ENCODE results near the gene IBA57.
A peak's percentile ranks its signal among the peaks of the same experiment; 100 is the strongest.
"Not testable (repeated sequence)": the region's sequence is repeated elsewhere in the genome, so short reads cannot be mapped to it uniquely, and the experiment has no call there.

The IBA57 gene

GRCh38 chr1:228172591-228173527 is 7.3 kb downstream of the IBA57 start:
- DNase-seq (ENCODE audit: low spot score) = no peak

- peak; percentile 24 for DNase-seq (ENCODE audit: low spot score)
Measured at GRCh38 chr1:228173528-228174481, 8.2 kb downstream of the IBA57 start.

- DNase-seq (ENCODE audit: low spot score) = peak; percentile 27
Measured at GRCh38 chr1:228174482-228175315, 9.1 kb downstream of the IBA57 start.

GRCh38 chr1:228175316-228176023 is 9.9 kb downstream of the IBA57 start:
- no peak for DNase-seq (ENCODE audit: low spot score)

- DNase-seq (ENCODE audit: low spot score) = no peak
Measured at GRCh38 chr1:228176024-228176395, 10.4 kb downstream of the IBA57 start.

- no peak for DNase-seq (ENCODE audit: low spot score)
Measured at GRCh38 chr1:228176461-228177182, 11.0 kb downstream of the IBA57 start.

GRCh38 chr1:228177183-228177475 is 11.5 kb downstream of the IBA57 start:
- no peak for DNase-seq (ENCODE audit: low spot score)

GRCh38 chr1:228177721-228178710 is 12.4 kb downstream of the IBA57 start:
- DNase-seq (ENCODE audit: low spot score) = no peak

- DNase-seq (ENCODE audit: low spot score) = no peak
Measured at GRCh38 chr1:228178737-228179684, 13.4 kb downstream of the IBA57 start.

- no peak for DNase-seq (ENCODE audit: low spot score)
Measured at GRCh38 chr1:228180271-228180958, 14.8 kb downstream of the IBA57 start.

- no peak for DNase-seq (ENCODE audit: low spot score)
Measured at GRCh38 chr1:228180959-228181644, 15.5 kb downstream of the IBA57 start.

- DNase-seq (ENCODE audit: low spot score) = no peak
Measured at GRCh38 chr1:228181645-228182034, 16.0 kb downstream of the IBA57 start.

- DNase-seq (ENCODE audit: low spot score) = no peak
Measured at GRCh38 chr1:228182296-228183030, 16.9 kb downstream of the IBA57 start.

GRCh38 chr1:228184152-228184551 is 18.5 kb downstream of the IBA57 start:
- no peak for DNase-seq (ENCODE audit: low spot score)

- DNase-seq (ENCODE audit: low spot score) = no peak
Measured at GRCh38 chr1:228185641-228185965, 20.0 kb downstream of the IBA57 start.

GRCh38 chr1:228188249-228188648 is 22.6 kb downstream of the IBA57 start:
- DNase-seq (ENCODE audit: low spot score) = not testable (repeated sequence)

- no peak for DNase-seq (ENCODE audit: low spot score)
Measured at GRCh38 chr1:228190182-228190581, 24.6 kb downstream of the IBA57 start.
